MCF 10A (cell line): ENCODE results near the gene B3GNT8. TPM values are rescaled to one million over a fixed set of nuclear protein-coding genes. Genes with fewer than 3 reads are reported as not detected.
"Not testable (repeated sequence)": the region's sequence is repeated elsewhere in the genome, so short reads cannot be mapped to it uniquely, and the experiment has no call there.

Source experiments
- BruUV-seq: library from RNA; stranded (reverse); fragments of 400-500 nt; replicated peaks from 2 replicates; lab custom pipeline; 2021; lab: Mats Ljungman, UMichigan
- CTCF ChIA-PET: fragments of 300-600 bp; sonication (Branson Sonifier 250); formaldehyde crosslinking; extraction: SDS; loops from one replicate; lab custom pipeline; 2021; ENCODE audit warnings: antibody characterized with exemption, inconsistent platforms; lab: Yijun Ruan, JAX
- POLR2A ChIA-PET: fragments of 300-600, 350-650 bp; sonication (Branson Sonifier 250); formaldehyde crosslinking; extraction: SDS; loops from one replicate; lab custom pipeline; 2020; ENCODE audit warnings: antibody characterized with exemption, inconsistent platforms; lab: Yijun Ruan, JAX
- DNase-seq: peaks from one replicate; pipeline ENCODE4 v3.0.0-alpha.2; 2018; ENCODE audit not compliant: unreplicated experiment
- H3K27ac Mint-ChIP-seq: one replicate; pipeline ENCODE4 v1.8.0; 2022; ENCODE audit warnings: mild to moderate bottlenecking, low read depth, mixed read lengths; ENCODE audit not compliant: unreplicated experiment
- H3K27me3 Mint-ChIP-seq: one replicate; pipeline ENCODE4 v1.8.0; 2022; ENCODE audit warnings: mixed read lengths; ENCODE audit not compliant: insufficient read depth, unreplicated experiment
- H3K36me3 Mint-ChIP-seq: one replicate; pipeline ENCODE4 v1.8.0; 2022; ENCODE audit warnings: mild to moderate bottlenecking, moderate library complexity, mixed read lengths; ENCODE audit not compliant: insufficient read depth, unreplicated experiment
- H3K4me1 Mint-ChIP-seq: one replicate; pipeline ENCODE4 v1.8.0; 2022; ENCODE audit warnings: mixed read lengths; ENCODE audit not compliant: insufficient read depth, unreplicated experiment
- H3K4me3 Mint-ChIP-seq: one replicate; pipeline ENCODE4 v1.8.0; 2022; ENCODE audit warnings: mild to moderate bottlenecking, moderate library complexity, mixed read lengths; ENCODE audit not compliant: unreplicated experiment
- H3K9me3 Mint-ChIP-seq: one replicate; pipeline ENCODE4 v1.8.0; 2022; ENCODE audit warnings: mixed read lengths; ENCODE audit not compliant: unreplicated experiment
- intact Hi-C: fragments of 100-400 bp; cut with micrococcal nuclease; formaldehyde crosslinking; loops from 2 replicates; pipeline ENCODE4 v1.14.1; 2022
- total RNA-seq: library from RNA; stranded (reverse); gene quantifications from 2 replicates; pipeline ENCODE4 v1.2.3, GENCODE V29; 2022
- TF ChIP-seq, protein P1 (sequence below): fragments of 200-600 bp; IDR thresholded peaks from one replicate; pipeline ENCODE4 v1.8.0; 2022; ENCODE audit warnings: antibody characterized with exemption, mild to moderate bottlenecking; ENCODE audit not compliant: unreplicated experiment

B3GNT8 gene
- total RNA-seq, 1 experiment from 2014 or later, result not detected

DNA sequence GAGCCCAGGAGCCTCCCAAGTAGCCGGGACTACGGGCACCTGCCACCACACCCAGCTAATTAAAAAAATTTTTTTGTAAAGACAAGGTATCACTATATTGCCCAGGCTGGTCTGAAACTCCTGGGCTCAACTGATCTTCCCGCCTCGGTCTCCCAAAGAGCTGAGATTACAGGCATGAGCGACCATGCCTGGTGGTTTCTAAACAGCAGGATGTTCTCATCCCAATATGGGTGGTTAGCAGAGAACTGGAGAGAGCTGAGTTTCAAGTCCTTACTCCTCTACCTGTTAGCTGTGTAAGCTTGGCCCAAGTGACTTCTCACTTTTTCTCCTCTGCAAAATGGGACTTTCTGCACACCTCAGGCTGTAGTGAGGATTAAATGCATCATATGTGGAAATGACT lies 42.8 kb downstream of the B3GNT8 start:
- Mint-ChIP-seq H3K27ac (no peak overlapping the region), H3K4me1 (peaks cover 18% of the 10 kb centered on the region), H3K9me3 (no peaks in the 10 kb centered on the region), H3K27me3 (no peaks in the 10 kb centered on the region), H3K36me3 (peaks cover 59% of the 10 kb centered on the region), H3K4me3 (no peak overlapping the region)
- DNase-seq, result no peak
- ChIA-PET POLR2A (interaction anchor here (0.5 to 1.4 kb wide), 3 partner anchors 12 to 1976 kb away, joined by 3 to 6 read pairs (median 5); partner anchors contain the start of gene B9D2), CTCF (interaction anchor here (0.6 to 1.2 kb wide), 5 partner anchors 9 to 1393 kb away, joined by 3 to 11 read pairs (median 4); no protein-coding TSS in a partner anchor)
- intact Hi-C loops, result no loop called here
- no TSS peak for BruUV-seq
- TF ChIP-seq, protein P1, sequence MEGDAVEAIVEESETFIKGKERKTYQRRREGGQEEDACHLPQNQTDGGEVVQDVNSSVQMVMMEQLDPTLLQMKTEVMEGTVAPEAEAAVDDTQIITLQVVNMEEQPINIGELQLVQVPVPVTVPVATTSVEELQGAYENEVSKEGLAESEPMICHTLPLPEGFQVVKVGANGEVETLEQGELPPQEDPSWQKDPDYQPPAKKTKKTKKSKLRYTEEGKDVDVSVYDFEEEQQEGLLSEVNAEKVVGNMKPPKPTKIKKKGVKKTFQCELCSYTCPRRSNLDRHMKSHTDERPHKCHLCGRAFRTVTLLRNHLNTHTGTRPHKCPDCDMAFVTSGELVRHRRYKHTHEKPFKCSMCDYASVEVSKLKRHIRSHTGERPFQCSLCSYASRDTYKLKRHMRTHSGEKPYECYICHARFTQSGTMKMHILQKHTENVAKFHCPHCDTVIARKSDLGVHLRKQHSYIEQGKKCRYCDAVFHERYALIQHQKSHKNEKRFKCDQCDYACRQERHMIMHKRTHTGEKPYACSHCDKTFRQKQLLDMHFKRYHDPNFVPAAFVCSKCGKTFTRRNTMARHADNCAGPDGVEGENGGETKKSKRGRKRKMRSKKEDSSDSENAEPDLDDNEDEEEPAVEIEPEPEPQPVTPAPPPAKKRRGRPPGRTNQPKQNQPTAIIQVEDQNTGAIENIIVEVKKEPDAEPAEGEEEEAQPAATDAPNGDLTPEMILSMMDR, result no peak

- H3K9me3 Mint-ChIP-seq, CTCF ChIA-PET, intact Hi-C loops: not testable (repeated sequence)
Observed at GRCh38 chr19:41381536-41381935, 45.6 kb downstream of the B3GNT8 start.

GRCh38 chr19:41377977-41378709 lies 49.0 kb downstream of the B3GNT8 start:
- TF ChIP-seq, protein P1, result no peak
- no TSS peak for BruUV-seq
- no peak for DNase-seq
- no peak overlapping the region for H3K27ac Mint-ChIP-seq
- no peaks in the 10 kb centered on the region for H3K27me3 Mint-ChIP-seq
- intact Hi-C loops, result no loop called here
- H3K36me3 Mint-ChIP-seq, result peaks cover 15% of the 10 kb centered on the region
- ChIA-PET CTCF (interaction anchor here (0.6 kb wide), 1 partner anchor 28 kb away, joined by 3 read pairs; no protein-coding TSS in a partner anchor), POLR2A (interaction anchor here (0.8 to 1.5 kb wide), 3 partner anchors 10 to 61 kb away, joined by 3 to 6 read pairs (median 5); partner anchors contain the start of gene B9D2)
- H3K4me1 Mint-ChIP-seq, result peaks cover 35% of the 10 kb centered on the region
- no peak overlapping the region for H3K4me3 Mint-ChIP-seq
- no peaks in the 10 kb centered on the region for H3K9me3 Mint-ChIP-seq

More at GRCh38 chr19:41381536-41381935, 45.6 kb downstream of the B3GNT8 start:
- H3K27me3 Mint-ChIP-seq, BruUV-seq, H3K4me3 Mint-ChIP-seq, H3K27ac Mint-ChIP-seq, DNase-seq: not testable (repeated sequence)
- POLR2A ChIA-PET, result interaction anchor here (1.5 to 2.8 kb wide), 2 partner anchors 14 to 18 kb away, joined by 5 to 19 read pairs; partner anchors contain the start of gene B9D2
- peaks cover 31% of the 10 kb centered on the region for H3K4me1 Mint-ChIP-seq
- peaks cover 34% of the 10 kb centered on the region for H3K36me3 Mint-ChIP-seq

GRCh38 chr19:41376998-41377365 lies 50.2 kb downstream of the B3GNT8 start:
- H3K36me3 Mint-ChIP-seq, result peaks cover 18% of the 10 kb centered on the region
- ChIA-PET CTCF (interaction anchor here (1.0 kb wide), 1 partner anchor 21 kb away, joined by 3 read pairs; no protein-coding TSS in a partner anchor), POLR2A (interaction anchor here (3.2 kb wide), 1 partner anchor 13 kb away, joined by 13 read pairs; the partner anchor contains the start of gene B9D2)
- BruUV-seq, result no TSS peak
- H3K4me3 Mint-ChIP-seq, result peak overlapping the region; percentile 48
- peaks cover 35% of the 10 kb centered on the region for H3K4me1 Mint-ChIP-seq
- TF ChIP-seq, protein P1, result no peak
- intact Hi-C loops, result no loop called here
- no peaks in the 10 kb centered on the region for H3K27me3 Mint-ChIP-seq
- H3K27ac Mint-ChIP-seq, result no peak overlapping the region
- H3K9me3 Mint-ChIP-seq, result no peaks in the 10 kb centered on the region
- DNase-seq, result no peak
